ENCODE data around the gene PRM1.
"Not testable (repeated sequence)": the region's sequence is repeated elsewhere in the genome, so short reads cannot be mapped to it uniquely, and the experiment has no call there.

Gene PRM1

DNA sequence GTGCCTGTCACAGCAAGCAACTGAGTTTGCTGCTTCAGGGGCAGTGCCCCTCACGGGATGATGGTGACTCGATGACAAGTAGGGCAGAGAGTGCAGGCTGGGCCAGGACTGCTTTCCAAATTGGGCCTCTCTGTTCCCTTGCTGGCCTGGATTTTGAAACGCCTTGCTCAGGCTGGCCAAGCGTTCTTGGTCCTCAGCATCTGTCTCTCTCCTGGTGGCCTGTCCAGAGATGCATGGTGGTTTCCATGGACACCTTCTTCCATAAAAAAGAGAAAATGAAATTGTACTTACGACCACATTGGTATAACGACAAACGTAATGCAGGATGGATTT lies 19.4 kb upstream of the PRM1 start:
- H3K23ac ChIP-seq (ENCODE audit: low read depth, low read length, poor library complexity): no peak overlapping the region
- no peaks in the 10 kb centered on the region for H3K9me3 ChIP-seq (replicated peaks in 1 of 2; ENCODE audit: control insufficient read depth in 2 of 2, insufficient read depth in 1 of 2, low read depth in 1 of 2, low read length in 2 of 2)
- no peak overlapping the region for H2BK12ac ChIP-seq (ENCODE audit: low read length)
- H2AK5ac ChIP-seq (ENCODE audit: low read depth, low read length): no peak overlapping the region
- H3K27me3 ChIP-seq (ENCODE audit: control insufficient read depth in 3 of 3, insufficient read depth in 3 of 3, low read depth in 1 of 3, low read length in 3 of 3): no peaks in the 10 kb centered on the region
- no peak overlapping the region for H4K91ac ChIP-seq (ENCODE audit: low read depth, low read length, poor library complexity)
- H3K9ac ChIP-seq (ENCODE audit: low read depth, low read length, poor library complexity): no peak overlapping the region
- no peak overlapping the region for H3K27ac ChIP-seq (replicated peaks; ENCODE audit: low read length)
- DNase-seq (ENCODE audit: low spot score): no peak
- WGBS, 2 donors (ENCODE audit: extremely low coverage in 2 of 2, insufficient read length in 2 of 2, insufficient replicate concordance in 1 of 2): no CpG with 5 or more reads among the region's 7 CpGs
- no peak overlapping the region for H3K4ac ChIP-seq (ENCODE audit: low read length)
- no peak overlapping the region for H2BK120ac ChIP-seq (ENCODE audit: low read depth, low read length)
- H4K8ac ChIP-seq (ENCODE audit: low read depth, low read length): no peak overlapping the region
- H3K18ac ChIP-seq (ENCODE audit: low read length): no peak overlapping the region
- no peaks in the 10 kb centered on the region for H3K79me1 ChIP-seq (ENCODE audit: low read depth, low read length)
- peaks cover 2 to 16% of the 10 kb centered on the region in 2 donors for H3K4me1 ChIP-seq (ENCODE audit: control insufficient read depth in 2 of 2, insufficient read depth in 1 of 2, low read depth in 1 of 2, low read length in 2 of 2)
- no peak overlapping the region for H2BK15ac ChIP-seq (ENCODE audit: low read length)
- no peak overlapping the region for H3K14ac ChIP-seq (ENCODE audit: low read length)
- H3K36me3 ChIP-seq (replicated peaks in 1 of 2; ENCODE audit: control insufficient read depth in 2 of 2, insufficient read depth in 2 of 2, low read length in 2 of 2): no peaks in the 10 kb centered on the region
- no peak overlapping the region for H3K4me2 ChIP-seq (ENCODE audit: insufficient read depth, low read length, poor library complexity, severe bottlenecking)
- H2BK5ac ChIP-seq (ENCODE audit: low read length): no peak overlapping the region
- no peak overlapping the region for H3K4me3 ChIP-seq (ENCODE audit: low read length in 2 of 2)
- H2AFZ ChIP-seq (ENCODE audit: low read length): no peak overlapping the region

- no peak overlapping the region for H4K91ac ChIP-seq (ENCODE audit: low read depth, low read length, poor library complexity)
- no peaks in the 10 kb centered on the region for H3K27me3 ChIP-seq (ENCODE audit: control insufficient read depth in 3 of 3, insufficient read depth in 3 of 3, low read depth in 1 of 3, low read length in 3 of 3)
- H2BK120ac ChIP-seq (ENCODE audit: low read depth, low read length): no peak overlapping the region
- H3K4ac ChIP-seq (ENCODE audit: low read length): no peak overlapping the region
- no peak overlapping the region for H3K9ac ChIP-seq (ENCODE audit: low read depth, low read length, poor library complexity)
- H3K27ac ChIP-seq (replicated peaks; ENCODE audit: low read length): no peak overlapping the region
- no peak overlapping the region for H2AK5ac ChIP-seq (ENCODE audit: low read depth, low read length)
- no peak overlapping the region for H3K4me2 ChIP-seq (ENCODE audit: insufficient read depth, low read length, poor library complexity, severe bottlenecking)
- no peak overlapping the region for H2AFZ ChIP-seq (ENCODE audit: low read length)
- no peaks in the 10 kb centered on the region for H3K9me3 ChIP-seq (replicated peaks in 1 of 2; ENCODE audit: control insufficient read depth in 2 of 2, insufficient read depth in 1 of 2, low read depth in 1 of 2, low read length in 2 of 2)
- WGBS, 2 donors (ENCODE audit: extremely low coverage in 2 of 2, insufficient read length in 2 of 2, insufficient replicate concordance in 1 of 2): no CpG with 5 or more reads among the region's 6 CpGs
- H3K14ac ChIP-seq (ENCODE audit: low read length): no peak overlapping the region
- no peak overlapping the region for H3K18ac ChIP-seq (ENCODE audit: low read length)
- no peak overlapping the region for H2BK15ac ChIP-seq (ENCODE audit: low read length)
- peaks cover 2 to 16% of the 10 kb centered on the region in 2 donors for H3K4me1 ChIP-seq (ENCODE audit: control insufficient read depth in 2 of 2, insufficient read depth in 1 of 2, low read depth in 1 of 2, low read length in 2 of 2)
- no peak overlapping the region for H2BK12ac ChIP-seq (ENCODE audit: low read length)
- H2BK5ac ChIP-seq (ENCODE audit: low read length): no peak overlapping the region
- DNase-seq (ENCODE audit: low spot score): no peak
- H3K36me3 ChIP-seq (replicated peaks in 1 of 2; ENCODE audit: control insufficient read depth in 2 of 2, insufficient read depth in 2 of 2, low read length in 2 of 2): no peaks in the 10 kb centered on the region
- no peak overlapping the region for H3K23ac ChIP-seq (ENCODE audit: low read depth, low read length, poor library complexity)
- H3K79me1 ChIP-seq (ENCODE audit: low read depth, low read length): no peaks in the 10 kb centered on the region
- no peak overlapping the region for H4K8ac ChIP-seq (ENCODE audit: low read depth, low read length)
- no peak overlapping the region for H3K4me3 ChIP-seq (ENCODE audit: low read length in 2 of 2)
Measured at GRCh38 chr16:11299865-11300559, 18.9 kb upstream of the PRM1 start.

DNA sequence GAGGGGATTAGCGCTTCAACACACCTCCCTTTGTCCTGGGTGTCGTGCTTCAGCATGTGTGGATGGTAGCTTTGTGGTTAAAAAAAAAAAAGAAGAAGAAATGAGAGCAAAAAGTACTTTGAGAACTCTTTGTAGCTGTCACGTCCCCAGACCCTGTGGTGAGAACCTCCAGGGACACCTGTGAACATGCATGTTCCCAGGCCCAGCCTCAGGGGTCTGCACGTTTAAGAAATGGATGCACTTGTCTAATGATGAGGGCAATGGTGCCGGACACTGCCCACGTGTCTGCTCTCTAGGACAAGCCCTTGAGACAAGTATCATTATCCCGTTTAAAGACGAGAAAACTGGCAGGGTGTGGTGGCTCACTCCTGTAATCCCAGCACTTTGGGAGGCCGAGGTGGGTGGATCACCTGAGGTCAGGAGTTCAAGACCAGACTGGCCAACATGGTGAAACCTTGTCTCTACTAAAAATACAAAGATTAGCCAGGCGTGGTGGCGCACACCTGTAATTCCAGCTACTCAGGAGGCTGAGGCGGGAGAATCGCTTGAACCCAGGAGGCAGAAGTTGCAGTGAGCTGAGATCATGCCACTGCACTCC lies 17.9 kb upstream of the PRM1 start:
- not testable (repeated sequence) for H3K36me3 ChIP-seq (replicated peaks in 1 of 2; ENCODE audit: control insufficient read depth in 2 of 2, insufficient read depth in 2 of 2, low read length in 2 of 2); H3K18ac ChIP-seq (ENCODE audit: low read length); H3K14ac ChIP-seq (ENCODE audit: low read length); H3K27ac ChIP-seq (replicated peaks; ENCODE audit: low read length); H3K79me1 ChIP-seq (ENCODE audit: low read depth, low read length); H4K91ac ChIP-seq (ENCODE audit: low read depth, low read length, poor library complexity); H3K9me3 ChIP-seq (replicated peaks in 1 of 2; ENCODE audit: control insufficient read depth in 2 of 2, insufficient read depth in 1 of 2, low read depth in 1 of 2, low read length in 2 of 2); H4K8ac ChIP-seq (ENCODE audit: low read depth, low read length); H3K4ac ChIP-seq (ENCODE audit: low read length); H2AFZ ChIP-seq (ENCODE audit: low read length); H2BK12ac ChIP-seq (ENCODE audit: low read length); H2BK15ac ChIP-seq (ENCODE audit: low read length); H3K4me2 ChIP-seq (ENCODE audit: insufficient read depth, low read length, poor library complexity, severe bottlenecking); H3K27me3 ChIP-seq (ENCODE audit: control insufficient read depth in 3 of 3, insufficient read depth in 3 of 3, low read depth in 1 of 3, low read length in 3 of 3); DNase-seq (ENCODE audit: low spot score); H2BK5ac ChIP-seq (ENCODE audit: low read length); H3K9ac ChIP-seq (ENCODE audit: low read depth, low read length, poor library complexity); H2BK120ac ChIP-seq (ENCODE audit: low read depth, low read length); H3K4me3 ChIP-seq (ENCODE audit: low read length in 2 of 2); H3K23ac ChIP-seq (ENCODE audit: low read depth, low read length, poor library complexity); H2AK5ac ChIP-seq (ENCODE audit: low read depth, low read length)
- no CpG with 5 or more reads among the region's 13 CpGs for WGBS, 2 donors (ENCODE audit: extremely low coverage in 2 of 2, insufficient read length in 2 of 2, insufficient replicate concordance in 1 of 2)
- peaks cover 2 to 16% of the 10 kb centered on the region in 2 donors for H3K4me1 ChIP-seq (ENCODE audit: control insufficient read depth in 2 of 2, insufficient read depth in 1 of 2, low read depth in 1 of 2, low read length in 2 of 2)

- Histone ChIP-seq H4K8ac (ENCODE audit: low read depth, low read length) (no peak overlapping the region), H3K9me3 (replicated peaks in 1 of 2; ENCODE audit: control insufficient read depth in 2 of 2, insufficient read depth in 1 of 2, low read depth in 1 of 2, low read length in 2 of 2) (no peaks in the 10 kb centered on the region), H3K27me3 (ENCODE audit: control insufficient read depth in 3 of 3, insufficient read depth in 3 of 3, low read depth in 1 of 3, low read length in 3 of 3) (no peaks in the 10 kb centered on the region), H3K4me2 (ENCODE audit: insufficient read depth, low read length, poor library complexity, severe bottlenecking) (no peak overlapping the region), H3K36me3 (replicated peaks in 1 of 2; ENCODE audit: control insufficient read depth in 2 of 2, insufficient read depth in 2 of 2, low read length in 2 of 2) (no peaks in the 10 kb centered on the region), H3K4me3 (ENCODE audit: low read length in 2 of 2) (no peak overlapping the region), H3K18ac (ENCODE audit: low read length) (no peak overlapping the region), H3K4ac (ENCODE audit: low read length) (no peak overlapping the region), H3K14ac (ENCODE audit: low read length) (no peak overlapping the region), H3K79me1 (ENCODE audit: low read depth, low read length) (no peaks in the 10 kb centered on the region), H3K23ac (ENCODE audit: low read depth, low read length, poor library complexity) (no peak overlapping the region), H3K4me1 (ENCODE audit: control insufficient read depth in 2 of 2, insufficient read depth in 1 of 2, low read depth in 1 of 2, low read length in 2 of 2) (peaks cover 2 to 16% of the 10 kb centered on the region in 2 donors), H4K91ac (ENCODE audit: low read depth, low read length, poor library complexity) (no peak overlapping the region), H2AK5ac (ENCODE audit: low read depth, low read length) (no peak overlapping the region), H2AFZ (ENCODE audit: low read length) (peak overlapping the region; percentile 90), H2BK12ac (ENCODE audit: low read length) (no peak overlapping the region), H3K9ac (ENCODE audit: low read depth, low read length, poor library complexity) (no peak overlapping the region), H2BK120ac (ENCODE audit: low read depth, low read length) (no peak overlapping the region), H3K27ac (replicated peaks; ENCODE audit: low read length) (no peak overlapping the region), H2BK15ac (ENCODE audit: low read length) (no peak overlapping the region), H2BK5ac (ENCODE audit: low read length) (no peak overlapping the region)
- WGBS, 2 donors (ENCODE audit: extremely low coverage in 2 of 2, insufficient read length in 2 of 2, insufficient replicate concordance in 1 of 2): no CpG with 5 or more reads among the region's 5 CpGs
- DNase-seq (ENCODE audit: low spot score): no peak
Measured at GRCh38 chr16:11298143-11298900, 17.2 kb upstream of the PRM1 start.

Measured in neuronal stem cell (in vitro differentiated cells).